A549 (cell line): ENCODE data around the gene TP73.

ENCODE experiments used
- CTCF ChIP-seq: fragments of >200 bp; sonication (Bioruptor Twin); formaldehyde crosslinking; IDR thresholded peaks from 3 replicates; pipeline ENCODE4 v1.5.1; 2016
- EP300 ChIP-seq, 2 experiments: fragments of >200 bp; sonication (Bioruptor Twin); formaldehyde crosslinking; IDR thresholded peaks; 2 replicates in 1 of 2; 3 replicates in 1 of 2; pipeline ENCODE4 v1.6.1; 2016 to 2017
- HMGXB4 ChIP-seq: fragments of 250-450 bp; sonication (Bioruptor Pico); IDR thresholded peaks from 2 replicates; pipeline ENCODE4 v1.5.0; 2021; ENCODE audit warnings: mild to moderate bottlenecking, moderate library complexity, borderline replicate concordance
- JUNB ChIP-seq: fragments of >200 bp; sonication (Bioruptor Twin); formaldehyde crosslinking; IDR thresholded peaks from 2 replicates; pipeline ENCODE4 v1.6.1; 2016
- MAZ ChIP-seq: fragments of 150-350 bp; IDR thresholded peaks from 2 replicates; pipeline ENCODE4 v1.6.1; 2014; ENCODE audit warnings: antibody characterized with exemption, low read depth, low read length, borderline replicate concordance
- POLR2A ChIP-seq: IDR thresholded peaks from 2 replicates; pipeline ENCODE4 v1.6.1; 2012; ENCODE audit warnings: mild to moderate bottlenecking, low read length
- REST ChIP-seq: fragments of 200-600 bp; sonication (generic); IDR thresholded peaks from 2 replicates; pipeline ENCODE4 v1.6.1; 2016; ENCODE audit warnings: antibody characterized with exemption, mild to moderate bottlenecking, moderate library complexity
- RFX5 ChIP-seq: fragments of 450-650 bp; IDR thresholded peaks from 2 replicates; pipeline ENCODE4 v1.7.1; 2014; ENCODE audit warnings: antibody characterized with exemption, mild to moderate bottlenecking, moderate library complexity
- RNF2 ChIP-seq: fragments of 200-600 bp; sonication (generic); IDR thresholded peaks from 2 replicates; pipeline ENCODE4 v1.6.1; 2016; ENCODE audit warnings: low read depth, mild to moderate bottlenecking, antibody characterized with exemption, moderate library complexity, borderline replicate concordance
- SMC3 ChIP-seq: fragments of >200 bp; sonication (Bioruptor Twin); formaldehyde crosslinking; IDR thresholded peaks from 3 replicates; pipeline ENCODE4 v1.6.1; 2018; ENCODE audit warnings: inconsistent platforms
- TF ChIP-seq, protein P1 (sequence below): IDR thresholded peaks from 2 replicates; pipeline ENCODE4 v1.6.1; 2012

GRCh38 chr1:3660704-3661103 is 8.4 kb downstream of the TP73 start:
- TF ChIP-seq RFX5, result no peak
- no peak for TF ChIP-seq RNF2
- no peak for TF ChIP-seq CTCF
- TF ChIP-seq MAZ, result no peak
- no peak for TF ChIP-seq POLR2A
- no peak for TF ChIP-seq HMGXB4
- no peak for TF ChIP-seq SMC3
- no peak for TF ChIP-seq EP300 (IDR thresholded peaks at IDR 0.05)
- TF ChIP-seq REST, result no peak
- TF ChIP-seq JUNB, result no peak
- TF ChIP-seq, protein P1, sequence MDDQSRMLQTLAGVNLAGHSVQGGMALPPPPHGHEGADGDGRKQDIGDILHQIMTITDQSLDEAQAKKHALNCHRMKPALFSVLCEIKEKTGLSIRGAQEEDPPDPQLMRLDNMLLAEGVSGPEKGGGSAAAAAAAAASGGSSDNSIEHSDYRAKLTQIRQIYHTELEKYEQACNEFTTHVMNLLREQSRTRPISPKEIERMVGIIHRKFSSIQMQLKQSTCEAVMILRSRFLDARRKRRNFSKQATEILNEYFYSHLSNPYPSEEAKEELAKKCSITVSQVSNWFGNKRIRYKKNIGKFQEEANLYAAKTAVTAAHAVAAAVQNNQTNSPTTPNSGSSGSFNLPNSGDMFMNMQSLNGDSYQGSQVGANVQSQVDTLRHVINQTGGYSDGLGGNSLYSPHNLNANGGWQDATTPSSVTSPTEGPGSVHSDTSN, result no peak
